Placental epithelial cell (primary cell): ENCODE data around the gene OR8H3. TPM values are rescaled to one million over a fixed set of nuclear protein-coding genes. Genes with fewer than 3 reads are reported as not detected.

ENCODE experiments used
- small RNA-seq: library from RNA; depleted of rRNA; stranded (forward); fragments of <200 nt; gene quantifications from one replicate; pipeline ENCODE3, GENCODE V24; 2012
- total RNA-seq: library from RNA; depleted of rRNA; stranded (reverse); fragments of >200 nt; gene quantifications from 2 replicates; pipeline ENCODE4 v1.2.3, GENCODE V29; 2012

The OR8H3 gene, protein sequence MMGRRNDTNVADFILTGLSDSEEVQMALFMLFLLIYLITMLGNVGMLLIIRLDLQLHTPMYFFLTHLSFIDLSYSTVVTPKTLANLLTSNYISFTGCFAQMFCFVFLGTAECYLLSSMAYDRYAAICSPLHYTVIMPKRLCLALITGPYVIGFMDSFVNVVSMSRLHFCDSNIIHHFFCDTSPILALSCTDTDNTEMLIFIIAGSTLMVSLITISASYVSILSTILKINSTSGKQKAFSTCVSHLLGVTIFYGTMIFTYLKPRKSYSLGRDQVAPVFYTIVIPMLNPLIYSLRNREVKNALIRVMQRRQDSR
- not detected in 2 replicates for total RNA-seq

DNA sequence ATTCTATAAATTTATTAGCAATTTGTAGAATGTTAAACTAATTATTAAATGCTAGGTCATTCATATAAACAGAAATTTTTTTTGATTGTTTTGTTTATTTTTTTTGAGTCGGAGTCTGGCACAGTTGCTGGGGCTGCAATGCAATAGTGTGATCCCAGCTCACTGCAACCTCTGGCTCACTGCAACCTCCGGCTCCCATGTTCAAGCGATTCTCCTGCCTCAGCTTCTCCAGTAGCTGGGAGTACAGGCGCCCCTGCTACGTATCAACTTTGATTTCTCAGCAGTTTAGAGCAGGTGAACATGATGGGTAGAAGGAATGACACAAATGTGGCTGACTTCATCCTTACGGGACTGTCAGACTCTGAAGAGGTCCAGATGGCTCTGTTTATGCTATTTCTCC lies at the start of gene OR8H3:
Gene OR8H3, plus strand, starts transcription at position 301 of the 400 bp plus-strand sequence. Its CDS starts 0 bp downstream, at position 301.

DNA sequence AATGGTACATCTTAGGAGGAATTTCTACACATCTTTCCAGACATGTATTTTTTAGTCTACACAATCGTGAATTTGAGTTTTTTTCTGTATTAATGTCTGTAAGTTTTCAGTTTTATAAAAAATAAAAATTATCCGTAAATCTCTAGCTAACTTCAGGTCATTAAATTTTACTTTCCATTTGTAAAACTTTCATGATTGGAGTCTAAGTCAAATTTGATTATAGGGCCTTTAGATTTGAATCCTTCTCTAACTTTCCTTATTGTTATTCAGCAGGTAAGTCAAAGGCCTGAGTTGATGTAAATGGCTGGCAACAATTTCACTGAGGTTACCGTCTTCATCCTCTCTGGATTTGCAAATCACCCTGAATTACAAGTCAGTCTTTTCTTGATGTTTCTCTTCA lies 29.2 kb upstream of the OR8H3 start, which contains the start of gene OR8I2:
Gene OR8I2, plus strand, starts transcription at position 301 of the 400 bp plus-strand sequence. Its CDS starts 0 bp downstream, at position 301.

DNA sequence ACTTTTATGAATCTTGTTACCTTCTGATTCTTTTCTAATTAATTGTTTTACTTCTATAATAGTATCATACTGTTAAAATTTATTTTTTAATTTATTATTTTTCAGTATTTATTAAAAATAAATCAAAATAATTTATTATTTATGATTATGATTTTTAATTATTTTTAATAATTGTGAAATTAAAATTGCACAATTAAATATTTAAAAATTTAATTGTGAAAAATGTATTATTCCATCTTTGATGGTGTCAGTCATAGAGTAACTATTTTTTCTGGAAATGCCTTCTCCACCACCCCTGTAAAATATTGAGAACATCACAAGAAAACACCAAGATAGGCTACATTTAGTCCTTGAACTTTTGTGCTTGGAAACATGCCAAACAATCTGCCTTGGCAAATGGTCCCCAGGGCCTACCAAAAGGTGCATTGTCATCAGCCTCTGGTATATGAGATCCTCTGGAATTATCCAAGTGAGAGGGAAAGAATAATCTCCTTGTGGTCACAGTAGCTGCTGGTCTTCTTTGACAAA lies 18.9 kb upstream of the OR8H3 start, which contains the start of gene OR8H2:
Gene OR8H2, plus strand, starts transcription at position 478 of the 528 bp plus-strand sequence. CDS start 1,356 bp downstream, outside the sequence.

DNA sequence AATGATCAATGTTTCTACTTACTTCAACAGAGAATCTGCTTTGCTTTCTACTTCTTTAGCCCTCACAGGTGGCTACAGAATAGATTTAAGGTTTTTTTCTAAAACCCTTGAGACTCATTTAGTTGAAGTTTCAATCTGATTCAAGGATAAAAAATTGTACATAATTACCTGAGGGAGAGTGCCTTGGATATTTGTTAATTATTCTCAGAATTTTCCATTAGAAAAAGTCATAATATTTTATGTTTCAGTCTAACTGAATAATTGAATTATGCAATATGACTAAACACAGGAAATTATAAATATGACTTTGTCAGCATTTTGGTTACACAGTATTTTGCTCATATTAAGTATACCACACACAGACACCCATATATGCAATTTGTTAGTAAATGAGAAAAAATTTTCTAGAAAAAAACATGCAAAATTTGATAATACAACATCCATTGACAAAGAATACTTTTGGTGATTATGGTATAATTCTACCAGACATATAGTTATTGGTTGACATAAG lies 18.0 kb downstream of the OR8H3 start, which contains the start of gene OR8J3:
Gene OR8J3, minus strand, starts transcription at position 51 of the 511 bp plus-strand sequence. CDS start 2,483 bp downstream, outside the sequence.

DNA sequence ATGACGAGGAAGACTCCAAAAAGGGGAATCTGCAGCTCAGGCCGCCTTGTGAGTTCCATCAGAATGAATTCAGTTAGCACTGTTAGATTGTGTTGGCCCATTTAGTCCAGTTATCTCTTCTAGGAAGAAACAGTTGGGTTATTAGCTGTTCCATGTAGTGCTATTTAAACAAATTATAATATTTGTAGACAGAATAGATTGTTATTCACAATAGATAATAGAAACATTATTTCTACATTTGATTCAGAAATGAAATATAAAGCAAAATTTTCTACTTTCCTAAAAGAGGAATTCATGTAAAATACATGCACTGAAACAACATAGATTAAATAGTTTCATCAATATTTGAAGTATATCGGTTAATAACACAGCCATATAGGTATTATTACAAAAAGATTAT lies 38.0 kb downstream of the OR8H3 start, which contains the start of gene OR8K5:
Gene OR8K5, minus strand, starts transcription at position 101 of the 400 bp plus-strand sequence. Its CDS starts 0 bp downstream, at position 101.

Small RNAs within 50 kb of the gene (small RNA-seq; reads per million reads assigned to genes)
- not detected for gene OR8I4P

Other genes starting within 250 kb of the OR8H3 start
- gene TRIM51, start 239.1 kb upstream of the OR8H3 start, total RNA-seq, result not detected in 2 replicates
- not detected in 2 replicates for gene OR5W2, start 207.8 kb upstream of the OR8H3 start, total RNA-seq
- not detected in 2 replicates for gene OR5I1, start 186.0 kb upstream of the OR8H3 start, total RNA-seq
- gene OR10AG1, start 152.4 kb upstream of the OR8H3 start, total RNA-seq, result not detected in 2 replicates
- gene OR5F1, start 127.7 kb upstream of the OR8H3 start, total RNA-seq, result not detected in 2 replicates
- not detected in 2 replicates for gene OR5AS1, start 94.7 kb upstream of the OR8H3 start, total RNA-seq
- not detected in 2 replicates for gene OR8I2, start 29.1 kb upstream of the OR8H3 start, total RNA-seq
- gene OR8H2, start 18.7 kb upstream of the OR8H3 start, total RNA-seq, result not detected in 2 replicates
- not detected in 2 replicates for gene OR8J3, start 17.8 kb downstream of the OR8H3 start, total RNA-seq
- gene OR8K5, start 37.9 kb downstream of the OR8H3 start, total RNA-seq, result not detected in 2 replicates
- gene OR5J2, start 54.2 kb downstream of the OR8H3 start, total RNA-seq, result not detected in 2 replicates
- not detected in 2 replicates for gene OR5T2, start 111.9 kb downstream of the OR8H3 start, total RNA-seq
- not detected in 2 replicates for gene OR5T3, start 129.9 kb downstream of the OR8H3 start, total RNA-seq
- gene OR5T1, start 151.8 kb downstream of the OR8H3 start, total RNA-seq, result not detected in 2 replicates
- not detected in 2 replicates for gene OR8H1, start 169.9 kb downstream of the OR8H3 start, total RNA-seq
- not detected in 2 replicates for gene OR8K3, start 192.8 kb downstream of the OR8H3 start, total RNA-seq
- not detected in 2 replicates for gene OR8K1, start 223.7 kb downstream of the OR8H3 start, total RNA-seq
- not detected in 2 replicates for gene OR8J1, start 231.9 kb downstream of the OR8H3 start, total RNA-seq